Panc1 (cell line): Measurements from ENCODE around the gene NKAIN2. TPM values are rescaled to one million over a fixed set of nuclear protein-coding genes. Genes with fewer than 3 reads are reported as not detected.

Experiments
- ATAC-seq: fragments of 200-7000 bp; cut with Tn5 transposase; 2 replicates; pipeline ENCODE4 v1.9.1; 2020; ENCODE audit warnings: mild to moderate bottlenecking, moderate library complexity
- BruUV-seq: library from RNA; stranded (reverse); fragments of 400-500 nt; replicated peaks from 2 replicates; lab custom pipeline; 2021; lab: Mats Ljungman, UMichigan
- CTCF ChIA-PET: fragments of 300-600 bp; sonication (Branson Sonifier 250); formaldehyde crosslinking; loops from one replicate; lab custom pipeline; 2022; ENCODE audit warnings: antibody characterized with exemption; lab: Charles Lee
- POLR2A ChIA-PET: fragments of 300-600 bp; sonication (Branson Sonifier 250); formaldehyde crosslinking; loops from one replicate; lab custom pipeline; 2022; ENCODE audit warnings: antibody characterized with exemption; lab: Charles Lee
- DNase-seq: peaks from one replicate; pipeline ENCODE4 v3.0.0-alpha.2; 2010; ENCODE audit warnings: low read depth, low spot score
- H3K27ac ChIP-seq: 2 replicates; pipeline ENCODE4 v1.5.1; 2011; ENCODE audit warnings: mild to moderate bottlenecking, low read length, inconsistent platforms
- H3K27me3 ChIP-seq: fragments of 200-500 bp; sonication (Bioruptor generic); 2 replicates; pipeline ENCODE4 v1.6.0; 2014; ENCODE audit warnings: low read length, inconsistent platforms; ENCODE audit not compliant: control insufficient read depth, insufficient read depth
- H3K36me3 ChIP-seq: fragments of 200-500 bp; sonication (Bioruptor generic); 2 replicates; pipeline ENCODE4 v1.5.1; 2014; ENCODE audit warnings: inconsistent platforms, mild to moderate bottlenecking, low read length, moderate library complexity; ENCODE audit not compliant: control insufficient read depth, insufficient read depth
- H3K4me1 ChIP-seq: 2 replicates; pipeline ENCODE4 v1.5.1; 2011; ENCODE audit warnings: inconsistent platforms, mild to moderate bottlenecking, low read length, moderate library complexity; ENCODE audit not compliant: control insufficient read depth, insufficient read depth
- H3K4me3 ChIP-seq, 2 experiments: 2 replicates each; pipeline ENCODE4 v1.5.1; 2011 to 2012; ENCODE audit warnings: low read depth in 2 of 2, low read length in 2 of 2, mild to moderate bottlenecking in 2 of 2, inconsistent platforms in 1 of 2, moderate library complexity in 1 of 2
- H3K9me3 ChIP-seq: fragments of 200-500 bp; sonication (Bioruptor generic); 2 replicates; pipeline ENCODE4 v1.5.1; 2014; ENCODE audit warnings: low read depth, mild to moderate bottlenecking, inconsistent platforms, low read length, moderate library complexity; ENCODE audit not compliant: control insufficient read depth, insufficient read depth
- CTCF ChIP-seq: fragments of 450-650 bp; IDR thresholded peaks from 2 replicates; pipeline ENCODE4 v1.5.1; 2017; ENCODE audit warnings: mild to moderate bottlenecking
- POLR2AphosphoS5 ChIP-seq: IDR thresholded peaks from 2 replicates; pipeline ENCODE4 v1.6.1; 2012; ENCODE audit warnings: mild to moderate bottlenecking, low read depth, low read length, moderate library complexity
- SIN3A ChIP-seq: IDR thresholded peaks from 2 replicates; pipeline ENCODE4 v1.6.1; 2012; ENCODE audit warnings: low read depth, mild to moderate bottlenecking, low read length, moderate library complexity, borderline replicate concordance; ENCODE audit not compliant: insufficient read depth
- TCF7L2 ChIP-seq: IDR thresholded peaks from 2 replicates; pipeline ENCODE4 v1.6.1; 2011; ENCODE audit warnings: mild to moderate bottlenecking, low read depth, low read length, inconsistent platforms
- in situ Hi-C: cut with HindIII; loops from 2 replicates; pipeline ENCODE4 v1.10.0; 2016; ENCODE audit warnings: low sequenced_read_pairs, low pct_unique_long_range_greater_than_20kb
- intact Hi-C: fragments of 100-400 bp; cut with micrococcal nuclease; formaldehyde crosslinking; loops from one replicate; pipeline ENCODE4 v1.10.0; 2022; ENCODE audit not compliant: unreplicated experiment
- total RNA-seq: library from RNA; stranded (reverse); gene quantifications from one replicate; pipeline ENCODE4 v1.2.1, GENCODE V29; 2021; ENCODE audit not compliant: unreplicated experiment
- TF ChIP-seq, protein P1 (sequence below), 2 experiments: IDR thresholded peaks; 2 replicates each; pipeline ENCODE4 v1.6.1; 2011 to 2012; ENCODE audit warnings: low read depth in 2 of 2, control low read depth in 1 of 2, low read length in 1 of 2, mild to moderate bottlenecking in 1 of 2, moderate library complexity in 1 of 2; ENCODE audit not compliant: insufficient read depth in 1 of 2

The NKAIN2 gene
- total RNA-seq, 1 experiment from 2014 or later = 2.6 TPM

DNA sequence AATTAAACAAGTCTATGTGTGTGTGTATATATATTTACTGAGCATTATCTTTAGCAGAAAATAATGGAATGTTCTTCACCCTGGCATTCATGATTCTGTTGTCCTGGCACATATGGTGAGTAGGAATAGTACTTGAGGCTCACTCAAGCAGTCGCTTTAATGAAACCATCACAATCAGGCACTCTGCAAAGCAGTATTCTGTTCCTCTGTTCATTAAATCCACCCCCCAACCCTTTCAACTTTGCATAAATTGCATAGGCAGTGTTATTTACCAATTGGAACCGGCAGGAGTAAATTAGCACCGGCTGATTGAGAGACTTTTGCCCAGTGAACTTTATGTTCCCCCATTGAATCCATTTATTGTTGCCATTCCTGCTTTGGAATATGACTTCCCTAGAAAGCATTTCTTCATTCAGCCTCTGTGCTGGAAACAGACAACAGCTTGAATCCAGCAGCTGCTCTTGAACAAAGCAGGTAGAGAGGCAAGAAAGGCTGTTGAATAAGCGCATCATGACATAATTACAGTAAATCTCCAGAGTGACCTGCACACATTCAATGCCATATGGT is 890.6 kb downstream of the NKAIN2 start:
- no peaks in the 10 kb centered on the region for H3K4me1 ChIP-seq
- no peak overlapping the region for H3K4me3 ChIP-seq
- in situ Hi-C loops = no loop called here
- no peak overlapping the region for H3K27ac ChIP-seq
- BruUV-seq = no TSS peak
- ChIA-PET POLR2A (no interaction called here), CTCF (no interaction called here)
- intact Hi-C loops = no loop called here
- no peaks in the 10 kb centered on the region for H3K36me3 ChIP-seq
- H3K9me3 ChIP-seq = no peaks in the 10 kb centered on the region
- TF ChIP-seq CTCF = no peak
- no peak for TF ChIP-seq TCF7L2
- TF ChIP-seq, protein P1, sequence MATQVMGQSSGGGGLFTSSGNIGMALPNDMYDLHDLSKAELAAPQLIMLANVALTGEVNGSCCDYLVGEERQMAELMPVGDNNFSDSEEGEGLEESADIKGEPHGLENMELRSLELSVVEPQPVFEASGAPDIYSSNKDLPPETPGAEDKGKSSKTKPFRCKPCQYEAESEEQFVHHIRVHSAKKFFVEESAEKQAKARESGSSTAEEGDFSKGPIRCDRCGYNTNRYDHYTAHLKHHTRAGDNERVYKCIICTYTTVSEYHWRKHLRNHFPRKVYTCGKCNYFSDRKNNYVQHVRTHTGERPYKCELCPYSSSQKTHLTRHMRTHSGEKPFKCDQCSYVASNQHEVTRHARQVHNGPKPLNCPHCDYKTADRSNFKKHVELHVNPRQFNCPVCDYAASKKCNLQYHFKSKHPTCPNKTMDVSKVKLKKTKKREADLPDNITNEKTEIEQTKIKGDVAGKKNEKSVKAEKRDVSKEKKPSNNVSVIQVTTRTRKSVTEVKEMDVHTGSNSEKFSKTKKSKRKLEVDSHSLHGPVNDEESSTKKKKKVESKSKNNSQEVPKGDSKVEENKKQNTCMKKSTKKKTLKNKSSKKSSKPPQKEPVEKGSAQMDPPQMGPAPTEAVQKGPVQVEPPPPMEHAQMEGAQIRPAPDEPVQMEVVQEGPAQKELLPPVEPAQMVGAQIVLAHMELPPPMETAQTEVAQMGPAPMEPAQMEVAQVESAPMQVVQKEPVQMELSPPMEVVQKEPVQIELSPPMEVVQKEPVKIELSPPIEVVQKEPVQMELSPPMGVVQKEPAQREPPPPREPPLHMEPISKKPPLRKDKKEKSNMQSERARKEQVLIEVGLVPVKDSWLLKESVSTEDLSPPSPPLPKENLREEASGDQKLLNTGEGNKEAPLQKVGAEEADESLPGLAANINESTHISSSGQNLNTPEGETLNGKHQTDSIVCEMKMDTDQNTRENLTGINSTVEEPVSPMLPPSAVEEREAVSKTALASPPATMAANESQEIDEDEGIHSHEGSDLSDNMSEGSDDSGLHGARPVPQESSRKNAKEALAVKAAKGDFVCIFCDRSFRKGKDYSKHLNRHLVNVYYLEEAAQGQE (IDR thresholded peaks at IDR 0.05; ENCODE audit: insufficient read depth in 1 of 2, low read depth in 2 of 2, low read length in 1 of 2) = no peak
- no peak for TF ChIP-seq SIN3A
- TF ChIP-seq POLR2AphosphoS5 = no peak
- no peaks in the 10 kb centered on the region for H3K27me3 ChIP-seq
- DNase-seq (no peak), ATAC-seq (no peak)

DNA sequence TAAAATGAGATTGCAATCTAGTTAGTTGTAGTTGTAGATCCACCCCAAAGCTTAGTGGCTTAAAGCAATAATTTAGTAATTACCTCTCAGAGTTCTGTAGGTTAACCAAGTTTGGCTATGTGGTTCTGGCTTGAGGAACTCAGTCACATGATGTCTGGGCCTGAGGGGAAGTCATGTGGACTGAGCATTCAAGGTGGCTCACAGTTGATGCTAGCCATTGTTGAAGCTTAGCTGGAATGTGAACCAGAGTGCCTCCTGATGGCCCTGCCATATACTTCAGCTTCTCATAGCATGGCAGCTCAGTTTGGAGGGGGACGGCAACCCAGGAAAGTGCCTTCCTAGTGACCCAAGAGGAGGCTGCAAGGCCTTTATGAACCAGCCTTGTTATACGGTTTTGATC is 895.4 kb downstream of the NKAIN2 start:
- no peaks in the 10 kb centered on the region for H3K27me3 ChIP-seq
- ATAC-seq (no peak), DNase-seq (no peak)
- TF ChIP-seq, protein P1 (IDR thresholded peaks at IDR 0.05; ENCODE audit: insufficient read depth in 1 of 2, low read depth in 2 of 2, low read length in 1 of 2) = no peak
- H3K4me3 ChIP-seq = no peak overlapping the region
- H3K36me3 ChIP-seq = no peaks in the 10 kb centered on the region
- no TSS peak for BruUV-seq
- CTCF ChIA-PET = no interaction called here
- POLR2A ChIA-PET = no interaction called here
- H3K27ac ChIP-seq = no peak overlapping the region
- H3K9me3 ChIP-seq = no peaks in the 10 kb centered on the region
- intact Hi-C loops (no loop called here), in situ Hi-C loops (no loop called here)
- H3K4me1 ChIP-seq = no peaks in the 10 kb centered on the region
